ENCODE measurements around the gene TES.

The TES gene

DNA sequence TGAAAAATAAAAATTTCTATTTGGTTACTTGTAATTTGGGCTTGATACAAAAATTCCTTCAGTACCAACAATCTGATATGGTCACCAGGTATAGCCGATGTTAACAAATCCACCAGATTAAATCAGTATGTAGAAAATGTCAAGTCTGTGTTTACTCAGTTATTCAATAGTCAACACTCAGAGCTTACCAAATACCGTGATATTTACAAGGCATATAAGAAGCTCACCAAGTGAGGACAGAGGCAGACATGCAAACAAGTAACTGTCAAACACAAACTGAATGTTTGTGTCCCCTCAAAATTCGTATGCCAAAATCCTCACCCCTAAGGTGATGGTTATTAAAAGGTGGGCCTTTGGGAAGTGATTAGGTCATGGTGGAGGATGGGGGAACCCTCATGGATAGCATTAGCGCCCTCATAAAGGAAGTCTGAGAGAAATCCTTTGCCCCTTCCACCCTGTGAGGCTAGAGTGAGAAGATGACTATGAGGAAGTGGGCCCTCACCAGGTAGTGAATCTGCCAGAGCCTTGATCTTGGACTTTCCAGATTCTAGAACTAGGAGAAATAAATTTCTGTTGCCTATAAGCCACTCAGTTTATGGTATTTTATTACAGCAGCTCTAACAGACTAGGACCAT lies 63.1 kb downstream of the TES start:
- Histone ChIP-seq H3K27me3 (ENCODE audit: insufficient read depth, low read depth) (no peaks in the 10 kb centered on the region), H3K4me1 (ENCODE audit: low read depth, poor library complexity, severe bottlenecking) (no peaks in the 10 kb centered on the region), H3K4me3 (IDR thresholded peaks at IDR 0.05; ENCODE audit: insufficient read depth, low read depth, low read length) (no peak overlapping the region), H3K4me2 (no peak overlapping the region), H3K36me3 (ENCODE audit: insufficient read depth) (no peaks in the 10 kb centered on the region), H2AFZ (ENCODE audit: low read depth) (no peak overlapping the region), H3K79me2 (ENCODE audit: insufficient read depth, low read depth) (no peaks in the 10 kb centered on the region), H4K20me1 (ENCODE audit: insufficient read depth) (no peaks in the 10 kb centered on the region), H3K27ac (no peak overlapping the region), H3K9ac (no peak overlapping the region)
- TF ChIP-seq CTCF (conservative IDR thresholded peaks at IDR 0.05; ENCODE audit: low read depth, low read length): no peak

GRCh38 chr7:116273918-116274301 lies 63.6 kb downstream of the TES start:
- Histone ChIP-seq H2AFZ (ENCODE audit: low read depth) (no peak overlapping the region), H3K4me3 (IDR thresholded peaks at IDR 0.05; ENCODE audit: insufficient read depth, low read depth, low read length) (no peak overlapping the region), H4K20me1 (ENCODE audit: insufficient read depth) (no peaks in the 10 kb centered on the region), H3K4me2 (no peak overlapping the region), H3K27ac (no peak overlapping the region), H3K9ac (no peak overlapping the region), H3K4me1 (ENCODE audit: low read depth, poor library complexity, severe bottlenecking) (no peaks in the 10 kb centered on the region), H3K79me2 (ENCODE audit: insufficient read depth, low read depth) (no peaks in the 10 kb centered on the region), H3K36me3 (ENCODE audit: insufficient read depth) (no peaks in the 10 kb centered on the region), H3K27me3 (ENCODE audit: insufficient read depth, low read depth) (no peaks in the 10 kb centered on the region)
- no peak for TF ChIP-seq CTCF (conservative IDR thresholded peaks at IDR 0.05; ENCODE audit: low read depth, low read length)

- no peaks in the 10 kb centered on the region for H3K36me3 ChIP-seq (ENCODE audit: insufficient read depth)
- H3K27ac ChIP-seq: no peak overlapping the region
- H3K4me2 ChIP-seq: no peak overlapping the region
- H3K9ac ChIP-seq: no peak overlapping the region
- no peak overlapping the region for H2AFZ ChIP-seq (ENCODE audit: low read depth)
- H3K4me1 ChIP-seq (ENCODE audit: low read depth, poor library complexity, severe bottlenecking): no peaks in the 10 kb centered on the region
- H3K4me3 ChIP-seq (IDR thresholded peaks at IDR 0.05; ENCODE audit: insufficient read depth, low read depth, low read length): no peak overlapping the region
- TF ChIP-seq CTCF (conservative IDR thresholded peaks at IDR 0.05; ENCODE audit: low read depth, low read length): no peak
- no peaks in the 10 kb centered on the region for H4K20me1 ChIP-seq (ENCODE audit: insufficient read depth)
- no peaks in the 10 kb centered on the region for H3K79me2 ChIP-seq (ENCODE audit: insufficient read depth, low read depth)
- no peaks in the 10 kb centered on the region for H3K27me3 ChIP-seq (ENCODE audit: insufficient read depth, low read depth)
Measured at GRCh38 chr7:116277070-116277469, 66.7 kb downstream of the TES start.

DNA sequence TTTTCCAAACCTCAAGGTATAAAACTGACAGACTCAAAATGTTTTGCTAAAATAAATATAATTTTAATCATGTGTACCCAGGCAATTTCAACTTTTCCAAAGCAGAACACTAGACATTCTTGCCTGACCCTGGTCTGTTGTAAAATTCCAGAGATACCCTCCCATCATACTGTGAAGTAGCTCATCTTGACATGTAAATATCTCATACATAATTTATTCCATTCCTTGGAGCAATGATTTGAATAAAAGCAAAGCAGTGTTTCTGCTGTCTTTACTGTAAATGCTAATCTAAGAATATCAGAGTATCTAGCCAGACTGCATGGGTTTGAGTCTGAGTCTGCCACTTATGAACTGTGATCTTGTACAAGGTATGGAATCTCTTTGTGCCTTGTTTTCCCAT lies 68.9 kb downstream of the TES start:
- H3K79me2 ChIP-seq (ENCODE audit: insufficient read depth, low read depth): no peaks in the 10 kb centered on the region
- no peaks in the 10 kb centered on the region for H3K36me3 ChIP-seq (ENCODE audit: insufficient read depth)
- TF ChIP-seq CTCF (conservative IDR thresholded peaks at IDR 0.05; ENCODE audit: low read depth, low read length): no peak
- H3K4me1 ChIP-seq (ENCODE audit: low read depth, poor library complexity, severe bottlenecking): no peaks in the 10 kb centered on the region
- H3K27ac ChIP-seq: no peak overlapping the region
- no peak overlapping the region for H3K4me3 ChIP-seq (IDR thresholded peaks at IDR 0.05; ENCODE audit: insufficient read depth, low read depth, low read length)
- H3K4me2 ChIP-seq: no peak overlapping the region
- no peak overlapping the region for H2AFZ ChIP-seq (ENCODE audit: low read depth)
- H4K20me1 ChIP-seq (ENCODE audit: insufficient read depth): no peaks in the 10 kb centered on the region
- no peaks in the 10 kb centered on the region for H3K27me3 ChIP-seq (ENCODE audit: insufficient read depth, low read depth)
- H3K9ac ChIP-seq: no peak overlapping the region
